DMS153 treated with DMSO at 0.1 percent for 48 hours (cell line): ENCODE data around the gene CFAP97D1.
"Not testable (repeated sequence)": the region's sequence is repeated elsewhere in the genome, so short reads cannot be mapped to it uniquely, and the experiment has no call there.

Source experiments
- DNase-seq: peaks from one replicate; lab custom pipeline; 2025; ENCODE audit not compliant: unreplicated experiment; lab: John Stamatoyannopoulos, UW

Gene CFAP97D1

DNA sequence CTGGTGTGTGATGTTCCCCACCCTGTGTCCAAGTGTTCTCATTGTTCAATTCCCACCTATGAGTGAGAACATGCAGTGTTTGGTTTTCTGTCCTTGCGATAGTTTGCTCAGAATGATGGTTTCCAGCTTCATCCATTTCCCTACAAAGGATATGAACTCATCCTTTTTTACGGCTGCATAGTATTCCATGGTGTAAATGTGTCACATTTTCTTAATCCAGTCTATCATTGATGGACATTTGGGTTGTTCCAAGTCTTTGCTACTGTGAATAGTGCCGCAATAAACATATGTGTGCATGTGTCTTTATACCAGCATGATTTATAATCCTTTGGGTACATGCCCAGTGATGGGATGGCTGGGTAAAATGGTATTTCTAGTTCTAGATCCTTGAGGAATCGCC lies 12.4 kb downstream of the CFAP97D1 start:
- DNase-seq = not testable (repeated sequence)

- DNase-seq = not testable (repeated sequence)
Observed at GRCh38 chr17:43798024-43798423, 17.8 kb downstream of the CFAP97D1 start.

DNA sequence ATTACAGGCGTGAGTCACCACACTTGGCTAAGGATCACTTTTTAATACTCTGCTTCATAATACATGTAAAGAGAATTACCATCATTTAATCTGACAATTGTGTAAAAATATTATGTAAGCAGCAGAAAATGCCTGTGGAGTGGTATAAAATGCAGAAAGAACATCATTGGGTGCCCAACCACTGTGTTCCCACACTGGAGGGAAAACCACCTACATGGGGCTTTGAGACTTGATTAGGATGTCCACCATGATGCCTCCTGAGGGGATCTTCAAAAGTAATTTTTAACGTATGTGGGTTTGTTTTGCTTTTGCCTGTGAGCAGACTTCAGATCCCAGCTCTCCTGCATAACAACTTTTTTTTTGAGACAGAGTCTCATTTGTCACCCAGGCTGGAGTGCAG lies 18.8 kb downstream of the CFAP97D1 start:
- DNase-seq = no peak

DNA sequence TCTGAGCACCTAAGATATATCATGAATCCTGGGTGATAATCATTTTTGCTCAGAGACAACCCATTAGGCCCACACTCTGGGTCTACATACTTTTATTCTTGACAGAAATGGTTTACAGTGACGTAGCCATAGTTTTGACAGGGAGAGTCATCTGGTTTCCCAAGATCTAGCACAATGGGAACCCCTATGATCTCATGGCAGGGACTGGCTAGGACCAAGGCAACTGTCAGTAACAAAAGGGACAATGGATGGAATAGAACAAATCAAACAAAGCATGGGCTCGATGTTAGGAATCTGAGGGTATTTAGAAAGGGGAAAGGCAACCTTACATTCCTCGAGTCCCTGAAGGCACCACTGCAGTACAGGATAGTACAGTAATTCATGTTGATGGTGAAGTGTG lies 20.5 kb downstream of the CFAP97D1 start:
- no peak for DNase-seq

DNA sequence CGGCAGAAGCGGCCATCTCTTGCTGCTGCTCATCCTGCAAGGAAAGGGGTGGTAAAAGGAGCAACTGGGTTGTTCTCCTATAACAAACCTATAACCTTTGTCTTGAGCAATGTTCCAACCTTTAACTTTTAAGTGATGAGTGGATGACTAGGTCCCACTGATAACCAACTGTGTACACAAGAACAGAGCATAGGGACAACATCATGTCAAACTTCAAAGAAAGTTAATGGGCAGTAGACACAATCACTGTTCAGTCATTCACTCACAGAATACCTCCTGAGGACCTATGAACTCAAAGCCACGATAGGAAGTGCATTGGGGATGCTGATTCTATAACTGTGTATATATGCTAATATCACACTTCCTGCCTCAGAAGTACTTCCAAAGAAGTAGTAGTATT lies 21.6 kb downstream of the CFAP97D1 start:
- DNase-seq = no peak

DNA sequence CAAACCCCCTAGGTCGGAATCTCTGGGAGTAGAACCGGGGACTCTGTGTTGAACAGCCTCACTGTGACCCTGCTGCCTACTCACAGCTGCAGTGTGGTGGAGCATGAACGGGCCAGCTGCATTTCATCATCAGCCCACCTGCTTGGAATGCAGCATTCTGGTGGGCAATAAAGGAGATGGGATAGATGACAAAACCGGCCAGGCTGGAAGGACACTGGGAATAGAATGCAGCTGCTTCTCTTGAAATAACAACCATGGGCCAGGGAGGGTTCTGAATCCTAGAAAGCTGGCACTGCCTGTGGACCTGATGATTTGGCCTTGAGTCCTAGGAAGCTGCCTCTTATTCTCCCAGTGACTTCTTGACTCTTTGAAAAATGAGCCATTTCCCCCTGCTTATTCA lies 23.5 kb downstream of the CFAP97D1 start:
- no peak for DNase-seq

DNA sequence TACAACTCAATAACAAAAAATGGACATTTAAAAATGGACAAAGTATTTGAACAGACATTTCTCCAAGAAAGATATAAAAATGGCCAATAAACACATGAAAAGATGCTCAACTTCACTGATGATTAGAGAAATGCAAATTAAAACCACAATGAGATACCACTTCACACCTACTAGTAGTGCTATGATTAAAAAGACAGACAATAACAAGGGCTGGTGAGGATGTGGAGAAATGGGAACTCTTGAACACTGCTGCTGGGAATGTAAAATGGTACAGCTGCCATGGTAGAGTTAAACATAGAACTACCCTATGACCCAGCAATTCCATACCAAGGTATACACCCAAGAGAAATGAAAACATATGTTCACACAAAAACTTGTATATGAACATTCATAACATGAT lies 24.9 kb downstream of the CFAP97D1 start:
- DNase-seq = no peak

DNA sequence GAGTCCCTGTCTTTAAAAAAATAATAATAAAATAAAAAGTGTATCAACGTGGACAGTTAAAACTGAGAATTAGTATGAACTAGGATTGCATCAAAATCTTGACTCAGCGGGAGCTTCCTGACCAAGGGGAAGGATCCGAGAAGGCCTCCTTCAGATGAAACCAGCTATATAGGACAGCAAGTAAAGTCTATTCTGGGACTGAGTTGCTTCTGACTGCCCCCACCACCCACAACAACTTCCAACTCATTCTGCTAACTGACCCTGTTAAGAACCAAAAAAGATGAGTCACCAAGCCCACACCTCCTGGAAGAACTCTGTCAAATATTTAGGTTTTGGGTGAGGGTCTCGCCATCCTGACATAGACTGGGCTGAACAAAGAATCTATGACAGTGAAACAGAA lies 27.8 kb downstream of the CFAP97D1 start:
- DNase-seq = no peak

- no peak for DNase-seq
Observed at GRCh38 chr17:43809121-43809520, 28.9 kb downstream of the CFAP97D1 start.

DNA sequence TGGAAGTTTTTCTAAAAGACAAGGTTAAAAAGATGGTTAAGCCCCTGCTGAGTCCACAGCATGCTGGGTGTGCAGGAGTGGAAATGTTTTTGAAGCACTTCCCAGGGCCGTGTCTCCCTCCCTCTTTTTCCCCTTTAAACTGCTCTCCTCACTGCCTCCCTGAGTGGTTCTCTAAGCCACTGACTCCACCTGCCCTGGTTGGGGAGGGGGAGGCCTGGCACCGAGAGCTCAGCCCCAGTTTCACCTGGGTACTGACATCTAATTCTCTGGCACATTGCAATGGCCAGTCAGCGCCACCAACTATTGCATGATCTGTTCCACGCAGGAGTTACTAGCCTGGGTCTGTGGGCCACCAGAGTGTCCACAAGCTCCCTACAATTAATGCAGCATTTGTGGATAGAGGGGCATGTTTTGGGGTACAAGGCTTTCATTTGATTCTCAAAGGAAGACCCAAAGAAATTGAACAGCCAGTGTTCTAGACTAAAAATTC lies 30.0 kb downstream of the CFAP97D1 start:
- no peak for DNase-seq

GRCh38 chr17:43810823-43811222 lies 30.6 kb downstream of the CFAP97D1 start:
- no peak for DNase-seq

DNA sequence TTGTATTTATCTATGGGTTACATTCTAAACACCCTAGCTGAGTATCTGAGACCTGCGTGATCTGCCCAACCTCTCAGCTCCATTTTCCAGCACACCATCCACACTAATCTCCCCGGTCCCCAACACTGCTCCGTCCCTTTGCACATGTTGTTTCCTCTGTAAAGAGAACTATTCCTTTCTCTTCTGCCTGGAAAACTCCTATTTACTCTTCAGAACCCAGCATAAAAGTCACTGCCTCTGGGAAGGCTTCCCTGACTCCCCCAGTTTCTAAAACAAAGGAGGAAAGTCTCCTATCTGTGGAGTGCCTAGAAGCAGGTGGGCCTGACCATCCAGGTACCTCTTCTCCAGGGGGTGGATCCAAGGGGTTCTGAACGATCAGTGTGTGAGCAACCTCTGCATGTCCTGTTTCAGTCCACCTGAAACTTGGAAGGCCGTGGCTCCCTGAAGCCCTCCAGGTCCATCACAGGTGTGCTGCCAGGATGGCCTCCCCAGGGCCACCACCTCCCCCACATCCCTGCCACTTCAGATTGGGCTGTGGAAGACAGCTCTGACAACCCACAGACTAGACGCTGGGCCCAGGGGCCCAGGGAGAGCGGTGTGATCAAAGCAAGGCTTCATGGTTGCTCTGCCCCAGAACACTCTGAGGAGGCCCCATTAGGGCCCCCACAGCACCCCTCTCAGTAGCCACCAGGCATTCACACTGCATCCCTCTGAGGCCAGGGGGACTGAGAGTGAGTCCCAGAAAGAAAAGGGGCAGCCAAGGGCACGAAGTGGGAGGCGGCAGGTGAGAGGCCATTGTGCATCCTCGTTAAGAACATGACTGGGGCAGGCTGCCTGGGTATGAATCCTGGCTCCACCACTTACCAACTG lies 32.4 kb downstream of the CFAP97D1 start:
- DNase-seq = no peak

DNA sequence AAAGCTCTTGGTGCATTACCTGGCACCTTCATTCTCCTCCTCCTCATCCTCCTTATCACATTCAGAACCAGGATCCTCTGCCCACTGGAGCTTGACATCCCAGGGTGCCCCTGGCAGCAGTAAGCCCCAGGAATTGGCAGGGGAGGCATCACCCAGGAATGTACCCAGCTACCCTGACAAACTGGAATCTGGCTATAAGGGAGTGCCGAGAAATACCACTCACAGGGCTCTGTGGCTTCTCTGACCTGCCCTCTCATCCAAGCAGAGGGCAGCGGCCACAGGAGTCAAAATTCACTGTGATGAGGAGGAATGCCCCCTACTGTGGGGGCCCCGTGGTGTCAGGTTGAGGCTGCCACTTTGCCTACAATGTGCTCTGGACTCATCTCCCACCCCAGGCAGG lies 33.2 kb downstream of the CFAP97D1 start:
- DNase-seq = no peak

DNA sequence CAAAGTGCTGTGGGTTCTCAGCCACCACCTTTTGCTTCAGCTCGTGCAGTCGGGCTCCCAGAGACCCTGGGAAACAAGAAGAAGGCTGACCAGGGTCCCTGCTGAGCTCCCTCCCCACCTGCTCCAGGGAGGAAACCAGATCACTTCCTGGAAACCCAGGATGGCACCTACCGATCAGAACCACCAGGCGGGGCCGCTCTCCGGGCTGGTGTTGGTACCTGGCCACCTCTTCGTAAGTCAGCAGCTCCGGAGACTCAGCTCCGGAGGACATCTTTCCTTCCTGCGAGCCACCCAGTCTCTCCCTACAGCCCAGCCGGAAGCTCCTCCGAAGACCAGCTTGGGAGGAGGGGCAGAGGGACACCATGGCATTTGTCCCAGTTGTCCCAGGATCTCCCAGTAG lies 33.8 kb downstream of the CFAP97D1 start:
- DNase-seq = no peak

DNA sequence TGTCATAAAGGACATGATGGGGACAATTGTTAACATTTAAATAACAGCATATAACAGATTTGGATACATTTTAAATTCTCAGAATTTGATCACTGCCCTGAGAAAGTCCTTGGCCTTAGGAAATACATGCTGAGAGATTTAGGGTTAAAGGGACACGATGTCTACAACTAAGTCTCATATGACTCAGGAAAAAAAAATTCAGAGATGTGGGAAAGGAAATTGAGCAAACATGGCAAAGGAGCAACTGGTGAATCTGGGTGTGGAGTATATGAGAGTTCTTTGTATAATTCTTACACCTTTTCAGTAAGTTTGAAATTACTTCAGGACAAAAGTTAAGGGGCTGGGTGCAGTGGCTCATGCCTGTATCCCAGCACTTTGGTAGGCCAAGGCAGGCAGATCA lies 34.5 kb downstream of the CFAP97D1 start:
- no peak for DNase-seq

DNA sequence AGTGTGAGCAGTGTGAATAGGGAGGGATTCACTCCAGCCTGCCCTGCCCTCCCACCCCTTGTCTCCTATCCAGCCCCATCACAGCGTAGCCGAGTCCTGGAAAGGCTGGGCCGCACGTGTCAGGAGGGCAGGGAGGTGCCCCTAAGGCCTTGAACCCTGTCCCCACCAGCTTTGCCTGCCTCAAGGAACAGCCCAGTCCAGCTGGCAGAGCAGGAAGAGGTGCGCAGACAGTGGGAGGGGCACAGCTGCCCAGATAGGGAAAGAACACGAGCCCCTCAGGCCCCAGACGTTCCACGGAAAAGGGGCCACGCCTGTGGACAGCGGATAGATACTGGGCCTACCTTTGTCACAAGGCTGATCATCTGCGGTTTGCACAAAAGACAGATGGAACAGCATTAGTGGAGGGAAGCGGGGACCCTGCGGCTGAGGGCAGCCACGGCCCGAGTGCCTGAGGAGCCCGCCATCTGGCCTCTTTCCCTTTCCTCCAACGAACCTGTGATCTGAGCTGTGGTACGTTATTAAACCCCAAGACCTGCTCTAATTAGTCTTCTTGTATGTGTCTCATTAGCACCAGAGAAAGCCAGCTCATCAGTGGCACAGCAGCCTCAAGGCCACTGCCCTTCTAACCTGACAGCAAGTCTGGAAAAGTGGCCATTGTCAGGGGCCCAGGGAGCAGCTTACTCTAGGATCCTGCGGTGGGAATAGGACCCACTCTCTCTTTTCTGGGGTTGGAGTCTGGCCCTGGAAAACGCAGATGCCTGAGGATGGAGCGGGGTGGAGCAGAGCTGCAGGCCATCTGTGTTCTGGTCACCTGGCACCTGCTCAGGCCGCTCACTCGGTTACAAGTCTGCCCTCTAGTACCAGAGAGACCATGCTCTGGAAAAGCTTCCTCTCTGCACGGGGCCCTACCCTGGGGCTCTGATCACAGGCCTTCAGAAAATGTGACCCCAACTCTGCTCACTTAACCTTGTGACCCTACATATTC lies 36.4 kb downstream of the CFAP97D1 start:
- DNase-seq = no peak

DNA sequence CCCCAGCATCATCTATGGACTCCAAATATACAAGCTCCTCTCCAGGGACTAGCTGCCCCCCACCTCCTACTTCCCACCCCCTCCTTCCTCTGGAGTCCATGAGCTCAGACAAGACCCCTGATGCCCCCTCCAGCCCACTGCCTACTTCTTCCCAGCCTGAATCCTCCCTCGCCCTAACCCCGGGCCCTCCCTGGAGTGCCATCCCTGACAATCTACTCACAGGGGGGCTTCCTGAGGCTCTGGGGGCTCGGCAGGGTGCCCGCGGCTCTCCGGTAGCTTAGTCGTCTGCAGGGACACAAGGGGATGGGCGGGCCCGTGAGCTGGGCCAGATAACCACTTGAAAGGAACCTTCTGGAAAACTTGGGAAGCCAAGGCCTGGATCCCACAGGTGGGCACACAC lies 37.6 kb downstream of the CFAP97D1 start:
- no peak for DNase-seq

DNA sequence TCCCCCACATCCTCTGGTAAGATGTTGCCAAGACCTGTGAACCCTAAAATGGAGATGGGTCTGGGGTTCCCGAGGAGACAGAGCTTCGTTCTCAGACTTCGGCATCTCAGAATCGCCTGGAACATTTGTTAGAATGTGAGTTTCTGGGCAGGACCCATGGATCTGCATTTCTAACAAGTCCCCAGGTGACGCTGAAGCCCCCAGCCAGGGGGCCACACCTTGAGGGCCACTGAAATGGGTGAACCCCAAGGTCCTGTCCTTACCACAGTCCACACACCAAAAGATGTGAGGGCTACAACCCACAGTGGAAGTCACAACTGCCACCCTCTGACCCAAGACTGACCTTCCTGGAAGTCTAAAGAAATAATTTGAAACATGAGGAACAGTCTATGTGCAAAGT lies 38.7 kb downstream of the CFAP97D1 start:
- DNase-seq = no peak

GRCh38 chr17:43820759-43821158 lies 40.5 kb downstream of the CFAP97D1 start:
- no peak for DNase-seq

DNA sequence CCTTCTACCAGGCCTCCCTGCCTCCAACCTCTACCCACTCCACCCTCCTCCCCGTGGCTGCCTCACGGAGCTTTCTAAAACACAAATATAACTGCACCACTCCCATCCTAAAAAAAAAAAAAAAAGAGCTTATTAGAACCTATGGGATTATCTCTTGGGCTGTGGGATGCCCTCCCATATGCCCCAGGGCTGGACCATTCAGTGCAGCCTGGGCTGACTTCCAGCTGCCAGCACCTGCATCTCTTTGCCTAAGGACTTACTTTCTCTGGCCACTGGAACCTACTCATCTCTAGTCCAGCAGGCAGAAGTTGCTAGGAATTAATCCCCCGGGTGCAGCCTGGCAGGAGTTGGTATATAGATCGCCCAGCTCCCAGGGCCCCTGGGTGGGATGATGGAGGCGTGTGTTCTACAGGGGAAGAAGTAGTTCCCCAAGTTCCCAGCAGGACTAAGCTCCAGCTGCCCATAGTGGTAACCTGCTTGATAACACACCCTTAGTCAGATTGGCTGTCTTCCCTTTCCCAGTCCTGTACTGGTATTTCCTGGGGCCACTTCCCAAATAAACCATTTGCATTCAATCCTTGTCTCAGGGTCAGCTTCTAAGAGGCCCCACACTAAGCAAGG lies 42.4 kb downstream of the CFAP97D1 start:
- DNase-seq = no peak

- DNase-seq = no peak
Observed at GRCh38 chr17:43823350-43824084, 43.3 kb downstream of the CFAP97D1 start.
